Karpas-422 (cell line): ENCODE results near the gene CUL5. TPM values are rescaled to one million over a fixed set of nuclear protein-coding genes. Genes with fewer than 3 reads are reported as not detected.

ENCODE experiments used
- DNase-seq: peaks from one replicate; pipeline ENCODE4 v3.0.0-alpha.2; 2015
- H2AFZ ChIP-seq: fragments of 200-600 bp; sonication (generic); 2 replicates; pipeline ENCODE4 v1.6.1; 2014; ENCODE audit warnings: antibody characterized with exemption, low read length, mixed read lengths
- H3K27ac ChIP-seq: fragments of 200-600 bp; sonication (generic); 2 replicates; pipeline ENCODE4 v1.5.1; 2014; ENCODE audit warnings: mild to moderate bottlenecking, low read length, moderate library complexity
- H3K27me3 ChIP-seq: fragments of 200-600 bp; sonication (generic); 2 replicates; pipeline ENCODE4 v1.6.1; 2014; ENCODE audit warnings: low read length, mixed read lengths
- H3K36me3 ChIP-seq: fragments of 200-600 bp; sonication (generic); 2 replicates; pipeline ENCODE4 v1.6.1; 2014; ENCODE audit warnings: low read length, mixed read lengths; ENCODE audit not compliant: insufficient read depth
- H3K4me1 ChIP-seq: fragments of 200-600 bp; sonication (generic); 2 replicates; pipeline ENCODE4 v1.6.1; 2014; ENCODE audit warnings: mild to moderate bottlenecking, low read length, mixed read lengths
- H3K4me2 ChIP-seq: fragments of 200-600 bp; sonication (generic); 2 replicates; pipeline ENCODE4 v1.6.1; 2014; ENCODE audit warnings: low read length, low read depth, mild to moderate bottlenecking; ENCODE audit not compliant: poor library complexity, severe bottlenecking
- H3K4me3 ChIP-seq: fragments of 200-600 bp; sonication (generic); 2 replicates; pipeline ENCODE4 v1.5.1; 2014; ENCODE audit warnings: mild to moderate bottlenecking, antibody characterized with exemption, low read length, mixed read lengths
- H3K79me2 ChIP-seq: fragments of 200-600 bp; sonication (generic); 2 replicates; pipeline ENCODE4 v1.6.1; 2014; ENCODE audit warnings: mild to moderate bottlenecking, low read length, mixed read lengths
- H3K9ac ChIP-seq: fragments of 200-600 bp; sonication (generic); 2 replicates; pipeline ENCODE4 v1.6.0; 2014; ENCODE audit warnings: low read length
- H3K9me2 ChIP-seq: fragments of 200-600 bp; sonication (generic), shearing (Covaris generic); replicated peaks from 2 replicates; pipeline ENCODE4 v1.6.0; 2014; ENCODE audit warnings: mild to moderate bottlenecking, low read length, moderate library complexity; ENCODE audit not compliant: insufficient read depth
- H3K9me3 ChIP-seq: fragments of 300-700, 200-600 bp; sonication (generic); 2 replicates; pipeline ENCODE4 v1.6.1; 2014; ENCODE audit warnings: low read length, mixed read lengths
- H4K20me1 ChIP-seq: fragments of 200-600 bp; sonication (generic); 2 replicates; pipeline ENCODE4 v1.6.1; 2014; ENCODE audit warnings: mild to moderate bottlenecking, antibody characterized with exemption, low read length, low read depth; ENCODE audit not compliant: insufficient read depth
- total RNA-seq: library from RNA; depleted of rRNA; stranded (reverse); fragments of >200 nt; shearing (Covaris generic); gene quantifications from 2 replicates; pipeline ENCODE4 v1.2.3, GENCODE V29; 2014; ENCODE audit warnings: low replicate concordance

The CUL5 gene
- total RNA-seq, 1 experiment from 2014 or later: 79.9 TPM

- Histone ChIP-seq H3K27ac (no peak overlapping the region), H2AFZ (no peak overlapping the region), H4K20me1 (no peaks in the 10 kb centered on the region), H3K4me2 (no peak overlapping the region), H3K79me2 (peaks cover 86% of the 10 kb centered on the region), H3K9ac (no peak overlapping the region), H3K36me3 (peaks cover 59% of the 10 kb centered on the region; the same call in 1 of the 2 replicates), H3K9me3 (no peaks in the 10 kb centered on the region), H3K27me3 (no peaks in the 10 kb centered on the region), H3K4me3 (no peak overlapping the region), H3K4me1 (peaks cover 4% of the 10 kb centered on the region; the same call in 1 of the 2 replicates), H3K9me2 (no peaks in the 10 kb centered on the region)
- DNase-seq: no peak
These were observed 39.6 kb downstream of the CUL5 start for GRCh38 chr11:108048269-108048668.

GRCh38 chr11:108062336-108062735 lies 53.6 kb downstream of the CUL5 start:
- no peaks in the 10 kb centered on the region for H3K9me2 ChIP-seq
- no peak overlapping the region for H3K4me3 ChIP-seq
- no peak overlapping the region for H3K9ac ChIP-seq
- peaks cover 78% of the 10 kb centered on the region for H3K79me2 ChIP-seq
- no peak overlapping the region for H3K4me2 ChIP-seq
- no peaks in the 10 kb centered on the region for H3K9me3 ChIP-seq
- H3K27me3 ChIP-seq: no peaks in the 10 kb centered on the region
- H3K4me1 ChIP-seq: peaks cover 8% of the 10 kb centered on the region
- H3K27ac ChIP-seq: no peak overlapping the region
- H2AFZ ChIP-seq: no peak overlapping the region
- peaks cover 65% of the 10 kb centered on the region for H3K36me3 ChIP-seq
- no peaks in the 10 kb centered on the region for H4K20me1 ChIP-seq
- DNase-seq: no peak

DNA sequence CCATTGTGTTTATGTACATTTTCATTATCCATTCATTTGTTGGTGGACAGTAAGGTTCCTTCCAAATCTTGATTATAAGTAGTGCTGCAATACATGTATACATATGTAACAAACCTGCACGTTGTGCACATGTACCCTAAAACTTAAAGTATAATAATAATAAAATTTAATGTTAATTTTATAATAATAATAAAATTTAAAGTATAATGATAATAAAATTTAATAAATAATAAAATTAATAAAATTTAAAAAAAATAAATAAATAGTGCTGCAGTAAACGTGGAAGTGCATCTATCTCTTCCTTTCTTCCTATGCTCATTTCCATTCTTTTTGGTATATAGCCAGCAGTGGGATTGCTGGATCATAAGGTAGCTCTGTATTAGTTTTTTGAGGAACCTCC lies 54.7 kb downstream of the CUL5 start:
- no peak for DNase-seq
- H3K79me2 ChIP-seq: peaks cover 82% of the 10 kb centered on the region
- H3K27ac ChIP-seq: no peak overlapping the region
- peaks cover 8% of the 10 kb centered on the region for H3K4me1 ChIP-seq
- H3K4me3 ChIP-seq: no peak overlapping the region
- H3K27me3 ChIP-seq: no peaks in the 10 kb centered on the region
- no peaks in the 10 kb centered on the region for H4K20me1 ChIP-seq
- H3K9me2 ChIP-seq: no peaks in the 10 kb centered on the region
- H2AFZ ChIP-seq: no peak overlapping the region
- no peak overlapping the region for H3K4me2 ChIP-seq
- H3K36me3 ChIP-seq: peaks cover 62% of the 10 kb centered on the region
- no peak overlapping the region for H3K9ac ChIP-seq
- no peaks in the 10 kb centered on the region for H3K9me3 ChIP-seq

DNA sequence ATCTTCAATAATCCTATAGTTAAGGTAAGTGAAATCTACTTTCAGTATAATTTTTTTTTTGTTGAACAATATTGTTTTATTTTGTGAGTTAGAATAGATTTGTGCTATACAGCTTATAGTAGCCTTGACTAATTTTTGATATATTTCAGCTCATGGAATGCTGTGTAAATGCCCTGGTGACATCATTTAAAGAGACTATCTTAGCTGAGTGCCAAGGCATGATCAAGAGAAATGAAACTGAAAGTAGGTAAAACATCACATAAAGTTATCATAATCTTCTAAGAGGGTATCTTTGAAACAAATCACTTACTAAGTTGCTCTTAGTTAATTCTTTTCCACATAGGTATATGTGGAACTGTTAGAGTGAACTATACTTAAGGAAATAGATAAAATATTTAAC lies 61.2 kb downstream of the CUL5 start:
- Histone ChIP-seq H2AFZ (no peak overlapping the region), H3K9me2 (no peaks in the 10 kb centered on the region), H3K79me2 (peaks cover 69% of the 10 kb centered on the region), H3K9ac (no peak overlapping the region), H3K4me3 (no peak overlapping the region), H3K9me3 (no peaks in the 10 kb centered on the region), H3K27ac (no peak overlapping the region), H3K36me3 (peaks cover 44% of the 10 kb centered on the region), H3K4me2 (no peak overlapping the region), H4K20me1 (no peaks in the 10 kb centered on the region), H3K27me3 (no peaks in the 10 kb centered on the region), H3K4me1 (peaks cover 15% of the 10 kb centered on the region)
- no peak for DNase-seq

GRCh38 chr11:108084811-108085210 lies 76.1 kb downstream of the CUL5 start:
- no peak overlapping the region for H3K9ac ChIP-seq
- no peak overlapping the region for H3K27ac ChIP-seq
- H3K4me1 ChIP-seq: no peaks in the 10 kb centered on the region
- no peaks in the 10 kb centered on the region for H4K20me1 ChIP-seq
- peaks cover 56% of the 10 kb centered on the region for H3K79me2 ChIP-seq
- no peaks in the 10 kb centered on the region for H3K9me3 ChIP-seq
- H3K9me2 ChIP-seq: no peaks in the 10 kb centered on the region
- H2AFZ ChIP-seq: no peak overlapping the region
- peaks cover 47% of the 10 kb centered on the region for H3K36me3 ChIP-seq
- H3K4me2 ChIP-seq: no peak overlapping the region
- H3K4me3 ChIP-seq: no peak overlapping the region
- no peak for DNase-seq
- H3K27me3 ChIP-seq: no peaks in the 10 kb centered on the region

- no peaks in the 10 kb centered on the region for H3K4me1 ChIP-seq
- no peak for DNase-seq
- H3K36me3 ChIP-seq: peaks cover 42% of the 10 kb centered on the region
- H3K9me3 ChIP-seq: no peaks in the 10 kb centered on the region
- H2AFZ ChIP-seq: no peak overlapping the region
- H4K20me1 ChIP-seq: no peaks in the 10 kb centered on the region
- H3K27ac ChIP-seq: no peak overlapping the region
- no peaks in the 10 kb centered on the region for H3K9me2 ChIP-seq
- no peak overlapping the region for H3K9ac ChIP-seq
- no peak overlapping the region for H3K4me2 ChIP-seq
- H3K79me2 ChIP-seq: peaks cover 52% of the 10 kb centered on the region
- H3K4me3 ChIP-seq: no peak overlapping the region
- H3K27me3 ChIP-seq: no peaks in the 10 kb centered on the region
These were observed 77.0 kb downstream of the CUL5 start for GRCh38 chr11:108085672-108086071.

- Histone ChIP-seq H3K4me2 (no peak overlapping the region), H3K27me3 (no peaks in the 10 kb centered on the region), H3K9ac (no peak overlapping the region)
These were observed 83.4 kb downstream of the CUL5 start for GRCh38 chr11:108092134-108092533.

DNA sequence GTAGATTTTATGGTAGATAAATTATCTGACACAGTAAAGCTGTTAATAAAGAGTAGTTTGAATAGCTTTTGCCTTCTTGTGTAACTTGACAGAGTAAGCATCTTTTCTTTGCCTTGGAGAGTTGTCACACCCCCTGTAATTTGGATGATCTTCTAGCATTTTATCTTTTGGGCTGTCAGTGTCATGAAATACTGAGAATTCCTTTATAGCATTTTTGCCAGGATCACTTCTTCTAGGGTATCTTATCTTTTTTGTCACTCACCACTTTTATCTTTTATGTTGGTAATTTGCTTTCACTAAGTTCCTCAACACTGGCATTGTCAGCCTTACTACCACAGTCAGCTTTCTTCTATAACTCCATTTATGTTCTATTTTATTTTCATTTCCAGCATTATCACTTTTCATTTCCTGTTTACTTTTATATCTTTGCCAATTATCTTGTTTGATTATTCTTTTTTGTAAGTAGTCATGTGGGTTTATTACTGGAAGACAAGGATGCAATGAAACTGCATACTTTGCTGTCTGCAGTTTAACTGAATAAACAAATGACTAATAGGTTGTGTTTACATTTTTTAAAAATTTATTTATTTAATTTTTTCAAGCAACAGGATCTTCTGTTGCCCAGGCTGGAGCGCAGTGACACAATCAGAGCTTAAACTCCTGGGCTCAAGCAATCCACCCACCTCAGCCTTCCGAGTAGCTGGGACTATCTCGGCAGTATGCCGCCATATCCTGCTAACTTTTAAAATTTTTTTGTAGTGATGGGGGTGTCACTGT lies 84.6 kb downstream of the CUL5 start:
- Histone ChIP-seq H3K9ac (no peak overlapping the region), H3K27me3 (no peaks in the 10 kb centered on the region), H3K4me2 (no peak overlapping the region), H3K27ac (no peak overlapping the region), H3K9me3 (no peaks in the 10 kb centered on the region), H4K20me1 (no peaks in the 10 kb centered on the region), H2AFZ (no peak overlapping the region), H3K79me2 (peaks cover 21% of the 10 kb centered on the region), H3K4me3 (no peak overlapping the region), H3K36me3 (peaks cover 60% of the 10 kb centered on the region), H3K4me1 (no peaks in the 10 kb centered on the region), H3K9me2 (no peaks in the 10 kb centered on the region)
- DNase-seq: no peak

More at GRCh38 chr11:108092134-108092533, 83.4 kb downstream of the CUL5 start:
- H3K79me2 ChIP-seq: peaks cover 23% of the 10 kb centered on the region
- peaks cover 48% of the 10 kb centered on the region for H3K36me3 ChIP-seq
- H4K20me1 ChIP-seq: no peaks in the 10 kb centered on the region
- no peak overlapping the region for H3K4me3 ChIP-seq
- H3K4me1 ChIP-seq: no peaks in the 10 kb centered on the region
- no peak for DNase-seq
- H3K9me2 ChIP-seq: no peaks in the 10 kb centered on the region
- no peaks in the 10 kb centered on the region for H3K9me3 ChIP-seq
- H2AFZ ChIP-seq: no peak overlapping the region
- H3K27ac ChIP-seq: no peak overlapping the region
